NB4 (cell line): ENCODE data around the gene FRK.

Experiments
- CTCF ChIP-seq: IDR thresholded peaks from one replicate; pipeline ENCODE4 v1.5.1; 2012; ENCODE audit warnings: low read depth, low read length
- MAX ChIP-seq: IDR thresholded peaks from 2 replicates; pipeline ENCODE4 v1.6.1; 2011; ENCODE audit warnings: low read depth, low read length
- MYC ChIP-seq: IDR thresholded peaks from 2 replicates; pipeline ENCODE4 v1.6.1; 2011; ENCODE audit warnings: low read depth, low read length
- POLR2A ChIP-seq: IDR thresholded peaks from 2 replicates; pipeline ENCODE4 v1.6.1; 2011; ENCODE audit warnings: mild to moderate bottlenecking; ENCODE audit not compliant: insufficient read length; ENCODE audit errors: extremely low read depth

- TF ChIP-seq CTCF (no peak), POLR2A (no peak), MYC (no peak), MAX (no peak)
Measured at GRCh38 chr6:116051244-116051643, 9.4 kb downstream of the FRK start.
